Stomach (tissue), 4 donors: Measurements from ENCODE around the gene KIAA1191.

Experiments
- EP300 ChIP-seq: sonication (generic); formaldehyde crosslinking; IDR thresholded peaks from one replicate; pipeline ENCODE4 v1.6.1; 2017; ENCODE audit warnings: antibody characterized with exemption
- POLR2A ChIP-seq, 4 donors: fragments of 450-650 bp; IDR thresholded peaks; one replicate each; pipeline ENCODE4 v1.6.1; 2016; ENCODE audit warnings: antibody characterized with exemption in 4 of 4, control low read depth in 2 of 4, mild to moderate bottlenecking in 1 of 4, moderate library complexity in 1 of 4
- POLR2AphosphoS5 ChIP-seq, 3 donors: sonication (generic); formaldehyde crosslinking; IDR thresholded peaks; one replicate each; pipeline ENCODE4 v1.6.1; 2016; ENCODE audit warnings: antibody characterized with exemption in 3 of 3
- TF ChIP-seq, protein P1 (sequence below), 7 experiments: fragments of 450-650 bp in 4 of 7; fragments of 200-600 bp in 3 of 7; sonication (generic) in 3 of 7; IDR thresholded peaks; one replicate each; pipeline ENCODE4 v1.5.1; 2016 to 2019; ENCODE audit warnings: antibody characterized with exemption in 7 of 7, control low read depth in 2 of 7, mild to moderate bottlenecking in 1 of 7

GRCh38 chr5:176394881-176395675 lies 33.5 kb upstream of the KIAA1191 start:
- TF ChIP-seq, protein P1, sequence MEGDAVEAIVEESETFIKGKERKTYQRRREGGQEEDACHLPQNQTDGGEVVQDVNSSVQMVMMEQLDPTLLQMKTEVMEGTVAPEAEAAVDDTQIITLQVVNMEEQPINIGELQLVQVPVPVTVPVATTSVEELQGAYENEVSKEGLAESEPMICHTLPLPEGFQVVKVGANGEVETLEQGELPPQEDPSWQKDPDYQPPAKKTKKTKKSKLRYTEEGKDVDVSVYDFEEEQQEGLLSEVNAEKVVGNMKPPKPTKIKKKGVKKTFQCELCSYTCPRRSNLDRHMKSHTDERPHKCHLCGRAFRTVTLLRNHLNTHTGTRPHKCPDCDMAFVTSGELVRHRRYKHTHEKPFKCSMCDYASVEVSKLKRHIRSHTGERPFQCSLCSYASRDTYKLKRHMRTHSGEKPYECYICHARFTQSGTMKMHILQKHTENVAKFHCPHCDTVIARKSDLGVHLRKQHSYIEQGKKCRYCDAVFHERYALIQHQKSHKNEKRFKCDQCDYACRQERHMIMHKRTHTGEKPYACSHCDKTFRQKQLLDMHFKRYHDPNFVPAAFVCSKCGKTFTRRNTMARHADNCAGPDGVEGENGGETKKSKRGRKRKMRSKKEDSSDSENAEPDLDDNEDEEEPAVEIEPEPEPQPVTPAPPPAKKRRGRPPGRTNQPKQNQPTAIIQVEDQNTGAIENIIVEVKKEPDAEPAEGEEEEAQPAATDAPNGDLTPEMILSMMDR (IDR thresholded peaks at IDR 0.05), result no peak
- TF ChIP-seq POLR2A (IDR thresholded peaks at IDR 0.05) (no peak), POLR2AphosphoS5 (IDR thresholded peaks at IDR 0.05) (no peak), EP300 (no peak)
